ENCODE data around the gene TMEM245. TPM values are rescaled to one million over a fixed set of nuclear protein-coding genes. Genes with fewer than 3 reads are reported as not detected.

Gene TMEM245
- polyA plus RNA-seq, 3 donors, result 6.9 to 11.3 (median 9.7) TPM

GRCh38 chr9:109124121-109124520 is 4.4 kb upstream of the TMEM245 start:
- Histone ChIP-seq H3K4me3 (replicated peaks in 1 of 3; ENCODE audit: low read depth in 2 of 3, low read length in 3 of 3) (no peak overlapping the region), H3K27ac (ENCODE audit: low read depth in 1 of 2, low read length in 2 of 2) (no peak overlapping the region), H3K9ac (ENCODE audit: insufficient read depth, low read length, poor library complexity, severe bottlenecking) (no peak overlapping the region), H3K36me3 (replicated peaks in 1 of 2; ENCODE audit: control insufficient read depth in 1 of 2, insufficient read depth in 2 of 2, low read length in 2 of 2) (no peaks in the 10 kb centered on the region), H4K20me1 (ENCODE audit: insufficient read depth, low read length) (peaks cover 2% of the 10 kb centered on the region), H3K79me2 (ENCODE audit: insufficient read depth, low read length) (peaks cover 7% of the 10 kb centered on the region), H3K9me3 (replicated peaks in 1 of 2; ENCODE audit: control insufficient read depth in 1 of 2, insufficient read depth in 1 of 2, low read length in 2 of 2) (no peaks in the 10 kb centered on the region), H3K27me3 (ENCODE audit: control insufficient read depth in 2 of 2, insufficient read depth in 2 of 2, low read length in 2 of 2) (no peaks in the 10 kb centered on the region), H2AFZ (ENCODE audit: insufficient read depth, low read depth, low read length, poor library complexity, severe bottlenecking) (no peak overlapping the region), H3K4me1 (ENCODE audit: control insufficient read depth in 1 of 2, insufficient read depth in 2 of 2, low read length in 2 of 2) (peaks cover 22 to 28% of the 10 kb centered on the region in 2 donors), H3K4me2 (replicated peaks; ENCODE audit: extremely low read depth, low read length, poor library complexity, severe bottlenecking) (no peak overlapping the region)
- Mint-ChIP-seq H3K4me3 (no peak overlapping the region), H3K27me3 (ENCODE audit: low read depth in 3 of 3) (no peaks in the 10 kb centered on the region), H3K27ac (no peak overlapping the region), H3K9me3 (no peaks in the 10 kb centered on the region), H3K4me1 (peaks cover 23% of the 10 kb centered on the region), H3K36me3 (no peaks in the 10 kb centered on the region)
- TF ChIP-seq, protein P1, sequence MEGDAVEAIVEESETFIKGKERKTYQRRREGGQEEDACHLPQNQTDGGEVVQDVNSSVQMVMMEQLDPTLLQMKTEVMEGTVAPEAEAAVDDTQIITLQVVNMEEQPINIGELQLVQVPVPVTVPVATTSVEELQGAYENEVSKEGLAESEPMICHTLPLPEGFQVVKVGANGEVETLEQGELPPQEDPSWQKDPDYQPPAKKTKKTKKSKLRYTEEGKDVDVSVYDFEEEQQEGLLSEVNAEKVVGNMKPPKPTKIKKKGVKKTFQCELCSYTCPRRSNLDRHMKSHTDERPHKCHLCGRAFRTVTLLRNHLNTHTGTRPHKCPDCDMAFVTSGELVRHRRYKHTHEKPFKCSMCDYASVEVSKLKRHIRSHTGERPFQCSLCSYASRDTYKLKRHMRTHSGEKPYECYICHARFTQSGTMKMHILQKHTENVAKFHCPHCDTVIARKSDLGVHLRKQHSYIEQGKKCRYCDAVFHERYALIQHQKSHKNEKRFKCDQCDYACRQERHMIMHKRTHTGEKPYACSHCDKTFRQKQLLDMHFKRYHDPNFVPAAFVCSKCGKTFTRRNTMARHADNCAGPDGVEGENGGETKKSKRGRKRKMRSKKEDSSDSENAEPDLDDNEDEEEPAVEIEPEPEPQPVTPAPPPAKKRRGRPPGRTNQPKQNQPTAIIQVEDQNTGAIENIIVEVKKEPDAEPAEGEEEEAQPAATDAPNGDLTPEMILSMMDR (IDR thresholded peaks at IDR 0.05), result no peak
- DNase-seq, result no peak
- no CpG with 5 or more reads among the region's 2 CpGs for WGBS (ENCODE audit: insufficient coverage)
- intact Hi-C loops (cut with micrococcal nuclease), result loop anchor here in 1 of 2 donors (10.0 kb wide), 1 partner anchor 189 kb away; the partner anchor contains the start of genes ABITRAM and ELP1

GRCh38 chr9:109122726-109123621 is 3.2 kb upstream of the TMEM245 start:
- Histone ChIP-seq H3K4me3 (replicated peaks in 1 of 3; ENCODE audit: low read depth in 2 of 3, low read length in 3 of 3) (peak overlapping the region; percentile 15 to 53 (median 20)), H3K4me1 (ENCODE audit: control insufficient read depth in 1 of 2, insufficient read depth in 2 of 2, low read length in 2 of 2) (peaks cover 34 to 39% of the 10 kb centered on the region in 2 donors), H3K9ac (ENCODE audit: insufficient read depth, low read length, poor library complexity, severe bottlenecking) (peak overlapping the region; percentile 7), H3K79me2 (ENCODE audit: insufficient read depth, low read length) (peaks cover 18% of the 10 kb centered on the region), H3K36me3 (replicated peaks in 1 of 2; ENCODE audit: control insufficient read depth in 1 of 2, insufficient read depth in 2 of 2, low read length in 2 of 2) (no peaks in the 10 kb centered on the region), H3K27ac (ENCODE audit: low read depth in 1 of 2, low read length in 2 of 2) (peak overlapping the region; percentile 50 to 69), H3K4me2 (replicated peaks; ENCODE audit: extremely low read depth, low read length, poor library complexity, severe bottlenecking) (peak overlapping the region; percentile 65), H3K27me3 (ENCODE audit: control insufficient read depth in 2 of 2, insufficient read depth in 2 of 2, low read length in 2 of 2) (no peaks in the 10 kb centered on the region), H4K20me1 (ENCODE audit: insufficient read depth, low read length) (peaks cover 14% of the 10 kb centered on the region), H3K9me3 (replicated peaks in 1 of 2; ENCODE audit: control insufficient read depth in 1 of 2, insufficient read depth in 1 of 2, low read length in 2 of 2) (no peaks in the 10 kb centered on the region), H2AFZ (ENCODE audit: insufficient read depth, low read depth, low read length, poor library complexity, severe bottlenecking) (peak overlapping the region; percentile 66)
- peak; percentile 54 to 73 (median 63) for DNase-seq
- H3K9me3 Mint-ChIP-seq, result no peaks in the 10 kb centered on the region
- peak overlapping the region; percentile 67 to 94 (median 92) for H3K27ac Mint-ChIP-seq
- no peaks in the 10 kb centered on the region for H3K27me3 Mint-ChIP-seq (ENCODE audit: low read depth in 3 of 3)
- H3K4me1 Mint-ChIP-seq, result peaks cover 34% of the 10 kb centered on the region
- TF ChIP-seq, protein P1 (IDR thresholded peaks at IDR 0.05), result no peak
- no peaks in the 10 kb centered on the region for H3K36me3 Mint-ChIP-seq
- intact Hi-C loops (cut with micrococcal nuclease), result loop anchor here in 1 of 2 donors (10.0 kb wide), 1 partner anchor 188 kb away; the partner anchor contains the start of genes ABITRAM and ELP1
- 33% methylated on average over 8 of the region's 12 CpGs for WGBS (ENCODE audit: insufficient coverage)
- peak overlapping the region; percentile 62 to 70 for H3K4me3 Mint-ChIP-seq

Data from CD14-positive monocyte (primary cell).